Measurements from ENCODE around the gene DTNBP1.

The DTNBP1 gene

GRCh38 chr6:15527838-15528617 lies 134.8 kb downstream of the DTNBP1 start:
- Histone ChIP-seq H3K36me3 (ENCODE audit: control insufficient read depth, insufficient read depth, low read length) (no peaks in the 10 kb centered on the region), H3K4me2 (ENCODE audit: low read length) (no peak overlapping the region), H3K4me3 (ENCODE audit: low read depth, low read length) (no peak overlapping the region), H3K27me3 (ENCODE audit: control insufficient read depth, insufficient read depth, low read length) (no peaks in the 10 kb centered on the region), H3K9me3 (ENCODE audit: control insufficient read depth, low read length) (no peaks in the 10 kb centered on the region), H3K79me2 (no peaks in the 10 kb centered on the region), H2AFZ (no peak overlapping the region), H3K27ac (no peak overlapping the region), H3K9ac (no peak overlapping the region), H3K4me1 (no peaks in the 10 kb centered on the region)
- TF ChIP-seq CTCF (IDR thresholded peaks at IDR 0.05): no peak

- Histone ChIP-seq H3K4me2 (ENCODE audit: low read length) (no peak overlapping the region), H3K27me3 (ENCODE audit: control insufficient read depth, insufficient read depth, low read length) (no peaks in the 10 kb centered on the region), H3K79me2 (no peaks in the 10 kb centered on the region), H3K4me1 (no peaks in the 10 kb centered on the region), H3K4me3 (ENCODE audit: low read depth, low read length) (no peak overlapping the region), H3K36me3 (ENCODE audit: control insufficient read depth, insufficient read depth, low read length) (no peaks in the 10 kb centered on the region), H3K27ac (no peak overlapping the region), H3K9me3 (ENCODE audit: control insufficient read depth, low read length) (no peaks in the 10 kb centered on the region), H2AFZ (no peak overlapping the region), H3K9ac (no peak overlapping the region)
- no peak for TF ChIP-seq CTCF (IDR thresholded peaks at IDR 0.05)
Observed at GRCh38 chr6:15526212-15526701, 136.6 kb downstream of the DTNBP1 start.

- no peak for TF ChIP-seq CTCF (IDR thresholded peaks at IDR 0.05)
- no peaks in the 10 kb centered on the region for H3K79me2 ChIP-seq
- no peak overlapping the region for H3K4me3 ChIP-seq (ENCODE audit: low read depth, low read length)
- H2AFZ ChIP-seq: no peak overlapping the region
- H3K9me3 ChIP-seq (ENCODE audit: control insufficient read depth, low read length): no peaks in the 10 kb centered on the region
- H3K4me1 ChIP-seq: no peaks in the 10 kb centered on the region
- no peak overlapping the region for H3K9ac ChIP-seq
- no peak overlapping the region for H3K27ac ChIP-seq
- no peaks in the 10 kb centered on the region for H3K36me3 ChIP-seq (ENCODE audit: control insufficient read depth, insufficient read depth, low read length)
- H3K4me2 ChIP-seq (ENCODE audit: low read length): no peak overlapping the region
- no peaks in the 10 kb centered on the region for H3K27me3 ChIP-seq (ENCODE audit: control insufficient read depth, insufficient read depth, low read length)
Observed at GRCh38 chr6:15524861-15525401, 137.9 kb downstream of the DTNBP1 start.

- Histone ChIP-seq H3K36me3 (ENCODE audit: control insufficient read depth, insufficient read depth, low read length) (no peaks in the 10 kb centered on the region), H3K9ac (no peak overlapping the region), H3K4me2 (ENCODE audit: low read length) (no peak overlapping the region), H3K9me3 (ENCODE audit: control insufficient read depth, low read length) (no peaks in the 10 kb centered on the region), H3K4me3 (ENCODE audit: low read depth, low read length) (no peak overlapping the region), H3K27ac (no peak overlapping the region), H3K79me2 (no peaks in the 10 kb centered on the region), H3K27me3 (ENCODE audit: control insufficient read depth, insufficient read depth, low read length) (no peaks in the 10 kb centered on the region), H2AFZ (no peak overlapping the region), H3K4me1 (peaks cover 3% of the 10 kb centered on the region)
- no peak for TF ChIP-seq CTCF (IDR thresholded peaks at IDR 0.05)
Observed at GRCh38 chr6:15523679-15524630, 138.9 kb downstream of the DTNBP1 start.
